GM12874 (cell line): ENCODE measurements around the gene MSI2.

Experiments
- CTCF ChIP-seq: IDR thresholded peaks from 2 replicates; pipeline ENCODE4 v1.5.1; 2011; ENCODE audit warnings: low read depth, mild to moderate bottlenecking, control low read depth, low read length, moderate library complexity; ENCODE audit not compliant: insufficient read depth

The MSI2 gene

GRCh38 chr17:57370619-57371018 is 114.3 kb downstream of the MSI2 start:
- TF ChIP-seq CTCF, result no peak

GRCh38 chr17:57372156-57372555 is 115.8 kb downstream of the MSI2 start:
- no peak for TF ChIP-seq CTCF

GRCh38 chr17:57373048-57373447 is 116.7 kb downstream of the MSI2 start:
- no peak for TF ChIP-seq CTCF

GRCh38 chr17:57373756-57374155 is 117.4 kb downstream of the MSI2 start:
- no peak for TF ChIP-seq CTCF

- TF ChIP-seq CTCF, result no peak
Observed at GRCh38 chr17:57375040-57375769, 118.9 kb downstream of the MSI2 start.

GRCh38 chr17:57375770-57376225 is 119.5 kb downstream of the MSI2 start:
- TF ChIP-seq CTCF, result no peak

- TF ChIP-seq CTCF, result no peak
Observed at GRCh38 chr17:57377094-57377493, 120.8 kb downstream of the MSI2 start.
